Upper lobe of left lung (tissue), 4 donors: ENCODE results near the gene HDAC6.

Experiments
- CTCF ChIP-seq, 6 experiments: fragments of 450-650 bp in 4 of 6; fragments of 200-600 bp in 2 of 6; sonication (generic) in 2 of 6; IDR thresholded peaks; one replicate each; pipeline ENCODE4 v1.5.1; 2016 to 2019; ENCODE audit warnings: antibody characterized with exemption in 6 of 6
- EP300 ChIP-seq, 4 donors: sonication (generic); formaldehyde crosslinking; IDR thresholded peaks; one replicate each; pipeline ENCODE4 v1.5.1; 2017; ENCODE audit warnings: antibody characterized with exemption in 4 of 4, control low read depth in 2 of 4
- POLR2A ChIP-seq, 4 donors: fragments of 450-650 bp; IDR thresholded peaks; one replicate each; pipeline ENCODE4 v1.5.1; 2016 to 2017; ENCODE audit warnings: antibody characterized with exemption in 4 of 4, mild to moderate bottlenecking in 2 of 4
- POLR2AphosphoS5 ChIP-seq, 2 donors: sonication (generic); formaldehyde crosslinking; IDR thresholded peaks; one replicate each; pipeline ENCODE4 v1.5.1; 2017; ENCODE audit warnings: antibody characterized with exemption in 2 of 2

DNA sequence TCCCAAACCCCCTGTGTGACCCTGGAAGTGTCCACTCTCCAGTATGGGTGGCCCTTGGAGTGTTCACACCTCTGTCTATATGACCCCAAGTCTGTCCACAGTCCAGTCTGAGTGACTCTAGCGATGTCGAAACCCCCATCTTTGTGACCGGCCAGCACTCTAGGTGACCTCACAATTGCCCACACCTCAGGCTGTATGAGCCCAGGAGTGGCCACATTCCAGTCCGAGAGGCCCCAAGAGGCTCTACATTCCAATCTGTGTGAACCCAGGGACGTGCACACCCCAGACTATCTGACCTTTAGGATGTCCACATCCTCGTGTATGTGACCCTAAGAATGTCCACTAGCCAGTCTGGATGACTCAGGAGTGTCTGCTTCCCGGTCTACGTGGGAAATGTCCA, 47.6 kb upstream of the HDAC6 start:
- no peak for TF ChIP-seq POLR2AphosphoS5 (IDR thresholded peaks at IDR 0.05)
- no peak for TF ChIP-seq CTCF (IDR thresholded peaks at IDR 0.05)
- TF ChIP-seq EP300 (IDR thresholded peaks at IDR 0.05), result no peak
- TF ChIP-seq POLR2A (IDR thresholded peaks at IDR 0.05), result no peak
